OCI-LY7 (cell line): ENCODE data around the gene KRTAP6-3. TPM values are rescaled to one million over a fixed set of nuclear protein-coding genes. Genes with fewer than 3 reads are reported as not detected.

ENCODE experiments used
- BruUV-seq: library from RNA; stranded (reverse); fragments of 400-500 nt; replicated peaks from 2 replicates; lab custom pipeline; 2021; lab: Mats Ljungman, UMichigan
- CTCF ChIA-PET: fragments of 300-600 bp; sonication (Branson Sonifier 250); formaldehyde crosslinking; loops from one replicate; lab custom pipeline; 2022; ENCODE audit warnings: antibody characterized with exemption; ENCODE audit not compliant: unreplicated experiment; lab: Charles Lee
- POLR2A ChIA-PET: fragments of 300-600 bp; sonication (Branson Sonifier 250); formaldehyde crosslinking; loops from one replicate; lab custom pipeline; 2022; ENCODE audit warnings: antibody characterized with exemption; lab: Charles Lee
- DNase-seq: peaks from one replicate; pipeline ENCODE4 v3.0.0-alpha.2; 2015; ENCODE audit warnings: low spot score
- H2AFZ ChIP-seq: fragments of 200-600 bp; sonication (generic), shearing (Covaris generic); 2 replicates; pipeline ENCODE4 v1.6.1; 2014; ENCODE audit warnings: mild to moderate bottlenecking, antibody characterized with exemption, low read length, moderate library complexity
- H3K27ac ChIP-seq: fragments of 200-600 bp; sonication (generic); 2 replicates; pipeline ENCODE4 v1.5.1; 2014; ENCODE audit warnings: mixed run types, low read depth, mild to moderate bottlenecking, moderate library complexity, low read length, inconsistent platforms; ENCODE audit not compliant: poor library complexity, severe bottlenecking
- H3K36me3 ChIP-seq: fragments of 200-600 bp; sonication (generic); 2 replicates; pipeline ENCODE4 v1.6.1; 2014; ENCODE audit warnings: mild to moderate bottlenecking, antibody characterized with exemption, low read length, moderate library complexity, mixed read lengths; ENCODE audit not compliant: insufficient read depth
- H3K4me1 ChIP-seq: fragments of 200-600 bp; sonication (generic); 2 replicates; pipeline ENCODE4 v1.5.1; 2014; ENCODE audit warnings: mild to moderate bottlenecking, low read length; ENCODE audit not compliant: insufficient read depth, poor library complexity, severe bottlenecking
- H3K4me2 ChIP-seq: fragments of 200-600 bp; sonication (generic); 2 replicates; pipeline ENCODE4 v1.6.1; 2014; ENCODE audit warnings: mild to moderate bottlenecking, low read length
- H3K4me3 ChIP-seq: fragments of 200-600 bp; sonication (generic); 2 replicates; pipeline ENCODE4 v1.5.1; 2014; ENCODE audit warnings: mild to moderate bottlenecking, low read depth, low read length; ENCODE audit not compliant: poor library complexity, severe bottlenecking
- H3K79me2 ChIP-seq: fragments of 200-600 bp; sonication (generic); 2 replicates; pipeline ENCODE4 v1.6.1; 2016; ENCODE audit warnings: low read depth, mild to moderate bottlenecking, low read length, moderate library complexity, mixed read lengths; ENCODE audit not compliant: insufficient read depth
- H3K9me2 ChIP-seq: fragments of 200-600 bp; sonication (generic); 2 replicates; pipeline ENCODE4 v1.6.1; 2016; ENCODE audit warnings: mild to moderate bottlenecking, low read length, mixed read lengths; ENCODE audit not compliant: insufficient read depth
- H3K9me3 ChIP-seq: fragments of 200-600 bp; sonication (generic); 2 replicates; pipeline ENCODE4 v1.6.1; 2014; ENCODE audit warnings: mild to moderate bottlenecking, mixed run types, low read length, mixed read lengths
- H4K20me1 ChIP-seq: fragments of 200-600 bp; sonication (generic); 2 replicates; pipeline ENCODE4 v1.6.1; 2014; ENCODE audit warnings: mild to moderate bottlenecking, antibody characterized with exemption, low read length, moderate library complexity, mixed read lengths; ENCODE audit not compliant: insufficient read depth
- CTCF ChIP-seq: fragments of 200-600 bp; sonication (generic); conservative IDR thresholded peaks from 2 replicates; pipeline ENCODE4 v1.5.1; 2014; ENCODE audit warnings: mild to moderate bottlenecking, antibody characterized with exemption, low read length, moderate library complexity, mixed read lengths
- EZH2phosphoT487 ChIP-seq: fragments of 200-600 bp; sonication (generic); IDR thresholded peaks from 2 replicates; pipeline ENCODE4 v1.6.1; 2018; ENCODE audit warnings: low read depth, borderline replicate concordance, mild to moderate bottlenecking, mixed run types, antibody characterized with exemption, low read length, moderate library complexity, mixed read lengths
- intact Hi-C: fragments of 100-400 bp; cut with micrococcal nuclease; formaldehyde crosslinking; loops from one replicate; pipeline ENCODE4 v1.10.0; 2022; ENCODE audit not compliant: unreplicated experiment
- total RNA-seq, 2 experiments: library from RNA; depleted of rRNA in 1 of 2; stranded (reverse); fragments of >200 nt in 1 of 2; shearing (Covaris generic) in 1 of 2; gene quantifications; 2 replicates each; pipeline ENCODE4 v1.2.3, GENCODE V29; 2014 to 2022

The KRTAP6-3 gene
- total RNA-seq, 2 experiments from 2014 or later, result not detected

- Histone ChIP-seq H3K79me2 (no peaks in the 10 kb centered on the region), H3K4me1 (no peaks in the 10 kb centered on the region), H3K36me3 (no peaks in the 10 kb centered on the region), H3K9me2 (no peaks in the 10 kb centered on the region), H3K4me3 (no peak within 1 kb of the TSS), H4K20me1 (no peaks in the 10 kb centered on the region), H2AFZ (no peak within 1 kb of the TSS), H3K4me2 (no peak within 1 kb of the TSS), H3K9me3 (no peaks in the 10 kb centered on the region), H3K27ac (no peak within 1 kb of the TSS)
- ChIA-PET CTCF (interaction anchor here (1.1 kb wide), 1 partner anchor 115 kb away, joined by 3 read pairs; no protein-coding TSS in a partner anchor), POLR2A (no interaction called here)
- intact Hi-C loops, result no loop called here
- no peak for TF ChIP-seq EZH2phosphoT487
- no peak for TF ChIP-seq CTCF
- BruUV-seq, result no TSS peak
- no peak for DNase-seq
Observed at GRCh38 chr21:30561264-30561895, 30.9 kb upstream of the KRTAP6-3 start, which contains the start of gene KRTAP19-7. TSS of gene KRTAP19-7 (minus strand) at chr21:30561314. CDS start at chr21:30561289, 25 bp downstream.

GRCh38 chr21:30561957-30562356 lies 30.3 kb upstream of the KRTAP6-3 start:
- BruUV-seq, result no TSS peak
- no peak overlapping the region for H3K27ac ChIP-seq

More at GRCh38 chr21:30561957-30562356, 30.3 kb upstream of the KRTAP6-3 start:
- no peak for DNase-seq
- no peak overlapping the region for H2AFZ ChIP-seq
- TF ChIP-seq EZH2phosphoT487, result no peak
- TF ChIP-seq CTCF, result no peak
- intact Hi-C loops, result no loop called here
- H3K4me1 ChIP-seq, result no peaks in the 10 kb centered on the region
- H3K36me3 ChIP-seq, result no peaks in the 10 kb centered on the region
- H3K9me2 ChIP-seq, result no peaks in the 10 kb centered on the region
- H3K79me2 ChIP-seq, result no peaks in the 10 kb centered on the region
- no peaks in the 10 kb centered on the region for H3K9me3 ChIP-seq
- no peak overlapping the region for H3K4me2 ChIP-seq
- CTCF ChIA-PET, result no interaction called here
- POLR2A ChIA-PET, result no interaction called here
- H4K20me1 ChIP-seq, result no peaks in the 10 kb centered on the region
- H3K4me3 ChIP-seq, result no peak overlapping the region
